Stomach (tissue), 19 donors: Measurements from ENCODE around the gene WDR93. TPM values are rescaled to one million over a fixed set of nuclear protein-coding genes. Genes with fewer than 3 reads are reported as not detected.

Experiments
- DNase-seq, 2 donors: peaks; one replicate each; pipeline versions ENCODE4 v3.0.0 to v3.0.0-alpha.2; 2013 to 2019
- H3K27ac ChIP-seq, 5 donors: fragments of 200-600 bp in 4 of 5; sonication (generic) in 4 of 5; one replicate each; pipeline ENCODE4 v1.5.1; 2013 to 2019; ENCODE audit warnings: mild to moderate bottlenecking in 1 of 5, moderate library complexity in 1 of 5
- H3K27me3 ChIP-seq, 3 donors: fragments of 200-600 bp; sonication (generic); one replicate each; pipeline ENCODE4 v1.5.1; 2017 to 2019; ENCODE audit warnings: mixed run types in 1 of 3
- H3K36me3 ChIP-seq, 4 donors: fragments of 200-600 bp; sonication (generic); 1 replicate in 3 of 4; 2 replicates in 1 of 4; pipeline ENCODE4 v1.5.1; 2016 to 2019
- H3K4me1 ChIP-seq, 4 donors: fragments of 200-600 bp; sonication (generic); one replicate each; pipeline ENCODE4 v1.5.1; 2016 to 2019
- H3K4me3 ChIP-seq, 4 donors: fragments of 200-600 bp; sonication (generic) in 3 of 4; one replicate each; pipeline ENCODE4 v1.5.1; 2016 to 2019; ENCODE audit warnings: mild to moderate bottlenecking in 1 of 4
- H3K9me3 ChIP-seq, 4 donors: fragments of 200-600 bp; sonication (generic); one replicate each; pipeline ENCODE4 v1.5.1; 2016 to 2019
- EP300 ChIP-seq: sonication (generic); formaldehyde crosslinking; IDR thresholded peaks from one replicate; pipeline ENCODE4 v1.6.1; 2017; ENCODE audit warnings: antibody characterized with exemption
- POLR2A ChIP-seq, 4 donors: fragments of 450-650 bp; IDR thresholded peaks; one replicate each; pipeline ENCODE4 v1.6.1; 2016; ENCODE audit warnings: antibody characterized with exemption in 4 of 4, control low read depth in 2 of 4, mild to moderate bottlenecking in 1 of 4, moderate library complexity in 1 of 4
- POLR2AphosphoS5 ChIP-seq, 3 donors: sonication (generic); formaldehyde crosslinking; IDR thresholded peaks; one replicate each; pipeline ENCODE4 v1.6.1; 2016; ENCODE audit warnings: antibody characterized with exemption in 3 of 3
- WGBS, 5 donors: extraction: QIAGEN DNeasy Blood & Tissue Kit in 3 of 5; methylation state at CpG; one replicate each; pipeline versions ENCODE4 v1.1.5 to v1.1.7; 2013 to 2018; 5-methylcytosine and 5-hydroxymethylcytosine counted together
- intact Hi-C: fragments of 100-400 bp; cut with DNase I; formaldehyde crosslinking; loops from one replicate; pipeline ENCODE4 v1.15.1; 2023; ENCODE audit warnings: low total_unique reads
- long read RNA-seq, 10 donors: transcript quantifications; one replicate each; lab custom pipeline, GENCODE V29; 2026
- polyA plus RNA-seq, 3 donors: library from polyadenylated mRNA; stranded (reverse); fragments of 200-250 nt; gene quantifications; one replicate each; pipeline ENCODE4 v1.2.3, GENCODE V29; 2013
- total RNA-seq, 5 donors: library from RNA; depleted of rRNA; stranded (reverse); fragments of >200 nt; gene quantifications; one replicate each; pipeline versions ENCODE4 v1.1.0 to v1.2.3, GENCODE V29; 2014 to 2016
- TF ChIP-seq, protein P1 (sequence below), 7 experiments: fragments of 450-650 bp in 4 of 7; fragments of 200-600 bp in 3 of 7; sonication (generic) in 3 of 7; IDR thresholded peaks; one replicate each; pipeline ENCODE4 v1.5.1; 2016 to 2019; ENCODE audit warnings: antibody characterized with exemption in 7 of 7, control low read depth in 2 of 7, mild to moderate bottlenecking in 1 of 7
- donor health status: healthy with polysubstance abuse.
- donor health status: Bipolar disorder and iron deficiency.
- donor health status: healthy.

The WDR93 gene
- total RNA-seq (not detected), polyA plus RNA-seq (under 1 TPM in 1 of 3 donors, not detected in 2; 0.10 TPM)
- long read RNA-seq, donor 1, result 0 reads
- long read RNA-seq, donor 2, result 0 reads
- long read RNA-seq, donor 3, result 0 reads
- long read RNA-seq, donor 4, result 0 reads
- long read RNA-seq, donor 5, result 0 reads
- long read RNA-seq, donor 6, result 0 reads
- long read RNA-seq, donor 7, result 0 reads
- long read RNA-seq, donor 8, result 0 reads
- long read RNA-seq, donor 9, result 0 reads
- long read RNA-seq, donor 10, result 0 reads

- TF ChIP-seq POLR2AphosphoS5 (IDR thresholded peaks at IDR 0.05) (peak; percentile 54 to 84 (median 72)), POLR2A (IDR thresholded peaks at IDR 0.05) (peak in 1 of 4 donors; percentile 6), EP300 (no peak)
- Histone ChIP-seq H3K4me1 (peaks cover 10 to 43% (median 30%) of the 10 kb centered on the region in 4 donors), H3K27ac (peak within 1 kb of the TSS; percentile 73 to 85 (median 84)), H3K27me3 (no peaks in the 10 kb centered on the region), H3K4me3 (peak within 1 kb of the TSS; percentile 58 to 94 (median 86)), H3K9me3 (no peaks in the 10 kb centered on the region), H3K36me3 (peaks cover 0 to 11% (median 7%) of the 10 kb centered on the region in 4 donors)
- peak; percentile 90 to 95 for DNase-seq
- 1 to 2% (median 2%) methylated on average over 36 to 60 of the region's 60 CpGs for WGBS, 5 donors
- intact Hi-C loops, result no loop called here
Measured at GRCh38 chr15:89690276-89691218, at the start of gene WDR93, which contains the start of gene PEX11A. Gene WDR93, plus strand, starts transcription at chr15:89690811. Its CDS starts 10,936 bp downstream, at chr15:89701747. Gene PEX11A, minus strand, starts transcription at chr15:89690754. Its CDS starts 122 bp downstream, at chr15:89690632.

- DNase-seq, result no peak
- intact Hi-C loops, result loop anchor here (5.0 to 10.0 kb wide), 2 partner anchors 56 to 104 kb away; no protein-coding TSS in a partner anchor
- H3K9me3 ChIP-seq, result no peaks in the 10 kb centered on the region
- 78 to 88% (median 85%) methylated on average over 5 of the region's 5 CpGs for WGBS, 5 donors
- H3K4me3 ChIP-seq, result no peak overlapping the region
- no peaks in the 10 kb centered on the region for H3K27me3 ChIP-seq
- H3K36me3 ChIP-seq, result peaks cover 0 to 38% (median 14%) of the 10 kb centered on the region in 4 donors
- H3K4me1 ChIP-seq, result no peaks in the 10 kb centered on the region
- no peak overlapping the region for H3K27ac ChIP-seq
- TF ChIP-seq EP300, result no peak
- TF ChIP-seq POLR2A (IDR thresholded peaks at IDR 0.05), result no peak
- no peak for TF ChIP-seq POLR2AphosphoS5 (IDR thresholded peaks at IDR 0.05)
- TF ChIP-seq, protein P1, sequence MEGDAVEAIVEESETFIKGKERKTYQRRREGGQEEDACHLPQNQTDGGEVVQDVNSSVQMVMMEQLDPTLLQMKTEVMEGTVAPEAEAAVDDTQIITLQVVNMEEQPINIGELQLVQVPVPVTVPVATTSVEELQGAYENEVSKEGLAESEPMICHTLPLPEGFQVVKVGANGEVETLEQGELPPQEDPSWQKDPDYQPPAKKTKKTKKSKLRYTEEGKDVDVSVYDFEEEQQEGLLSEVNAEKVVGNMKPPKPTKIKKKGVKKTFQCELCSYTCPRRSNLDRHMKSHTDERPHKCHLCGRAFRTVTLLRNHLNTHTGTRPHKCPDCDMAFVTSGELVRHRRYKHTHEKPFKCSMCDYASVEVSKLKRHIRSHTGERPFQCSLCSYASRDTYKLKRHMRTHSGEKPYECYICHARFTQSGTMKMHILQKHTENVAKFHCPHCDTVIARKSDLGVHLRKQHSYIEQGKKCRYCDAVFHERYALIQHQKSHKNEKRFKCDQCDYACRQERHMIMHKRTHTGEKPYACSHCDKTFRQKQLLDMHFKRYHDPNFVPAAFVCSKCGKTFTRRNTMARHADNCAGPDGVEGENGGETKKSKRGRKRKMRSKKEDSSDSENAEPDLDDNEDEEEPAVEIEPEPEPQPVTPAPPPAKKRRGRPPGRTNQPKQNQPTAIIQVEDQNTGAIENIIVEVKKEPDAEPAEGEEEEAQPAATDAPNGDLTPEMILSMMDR (IDR thresholded peaks at IDR 0.05), result no peak
Measured at GRCh38 chr15:89641053-89641452, 49.6 kb upstream of the WDR93 start.

GRCh38 chr15:89642106-89642505 lies 48.5 kb upstream of the WDR93 start:
- Histone ChIP-seq H3K36me3 (peaks cover 0 to 42% (median 14%) of the 10 kb centered on the region in 4 donors), H3K4me1 (peaks cover 0 to 4% (median 2%) of the 10 kb centered on the region in 4 donors), H3K27ac (no peak overlapping the region), H3K9me3 (no peaks in the 10 kb centered on the region), H3K27me3 (no peaks in the 10 kb centered on the region), H3K4me3 (no peak overlapping the region)
- peak in 1 of 2 donors; percentile 13 for DNase-seq
- 92 to 96% (median 94%) methylated on average over 11 to 16 of the region's 16 CpGs for WGBS, 5 donors
- intact Hi-C loops, result loop anchor here (5.0 to 10.0 kb wide), 2 partner anchors 55 to 103 kb away; no protein-coding TSS in a partner anchor
- TF ChIP-seq EP300, result no peak
- TF ChIP-seq POLR2A (IDR thresholded peaks at IDR 0.05), result no peak
- TF ChIP-seq, protein P1 (IDR thresholded peaks at IDR 0.05), result no peak
- TF ChIP-seq POLR2AphosphoS5 (IDR thresholded peaks at IDR 0.05), result no peak

DNA sequence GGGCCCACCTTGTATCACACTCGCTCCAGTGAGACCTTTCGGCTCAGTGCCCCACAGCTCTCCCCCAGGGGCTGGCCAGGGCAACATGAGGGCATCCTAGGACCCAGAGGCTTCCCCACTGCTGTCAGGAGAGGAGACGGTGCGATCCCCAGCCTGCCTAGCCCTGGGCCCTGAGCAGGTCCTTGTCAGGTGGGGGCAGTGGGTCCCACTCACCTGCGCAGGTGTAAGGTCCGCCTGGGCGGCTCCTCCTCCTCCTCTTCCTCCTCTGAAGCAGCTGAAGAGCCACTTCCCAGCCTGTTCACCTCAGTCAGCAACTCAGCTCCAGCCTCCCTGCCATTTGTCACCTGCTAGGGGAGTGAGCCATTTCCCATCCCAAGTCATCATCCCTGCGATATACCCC lies 44.9 kb upstream of the WDR93 start:
- intact Hi-C loops, result loop anchor here (10.0 kb wide), 1 partner anchor 99 kb away; no protein-coding TSS in a partner anchor
- TF ChIP-seq, protein P1 (IDR thresholded peaks at IDR 0.05), result no peak
- no peak for TF ChIP-seq POLR2AphosphoS5 (IDR thresholded peaks at IDR 0.05)
- no peak for TF ChIP-seq POLR2A (IDR thresholded peaks at IDR 0.05)
- no peak for TF ChIP-seq EP300
- Histone ChIP-seq H3K27me3 (no peaks in the 10 kb centered on the region), H3K9me3 (no peaks in the 10 kb centered on the region), H3K27ac (no peak overlapping the region), H3K4me1 (peaks cover 0 to 9% (median 7%) of the 10 kb centered on the region in 4 donors), H3K36me3 (peaks cover 0 to 48% (median 15%) of the 10 kb centered on the region in 4 donors), H3K4me3 (no peak overlapping the region)
- 89 to 97% (median 93%) methylated on average over 3 to 8 of the region's 8 CpGs for WGBS, 5 donors
- DNase-seq, result no peak
